HepG2 (cell line): ENCODE results near the gene HIF1AN. TPM values are rescaled to one million over a fixed set of nuclear protein-coding genes. Genes with fewer than 3 reads are reported as not detected.

Experiments
- ATAC-seq: fragments of 200-7000 bp; cut with Tn5 transposase; 3 replicates; pipeline ENCODE4 v1.9.1; 2020; ENCODE audit warnings: mild to moderate bottlenecking, moderate library complexity
- BruUV-seq: library from RNA; stranded (reverse); fragments of 400-500 nt; replicated peaks from 2 replicates; lab custom pipeline; 2021; lab: Mats Ljungman, UMichigan
- CTCF ChIA-PET: fragments of 300-600 bp; formaldehyde crosslinking; extraction: SDS; loops from one replicate; lab custom pipeline; 2021; ENCODE audit warnings: low total read pairs, inconsistent platforms, low intra/inter-chr PET ratio; lab: Yijun Ruan, JAX
- POLR2A ChIA-PET: fragments of 350-600 bp; sonication (Branson Sonifier 250); formaldehyde crosslinking; loops from one replicate; lab custom pipeline; 2020; ENCODE audit warnings: antibody characterized with exemption, inconsistent platforms; lab: Yijun Ruan, JAX
- DNase-seq: peaks from one replicate; pipeline ENCODE4 v3.0.0-alpha.2; 2015; ENCODE audit warnings: low spot score
- FAIRE-seq: peaks from 3 replicates; lab custom pipeline; 2011; peaks lifted over from hg19 to GRCh38; lab: Jason Lieb, UNC
- H2AFZ ChIP-seq: one replicate; pipeline ENCODE4 v1.6.1; 2011; ENCODE audit warnings: low read length, inconsistent platforms
- H3K27ac ChIP-seq: fragments of 300-600 bp; 3 replicates; pipeline ENCODE4 v1.8.0; 2011; ENCODE audit warnings: mixed run types, mild to moderate bottlenecking, mixed read lengths, low read length, inconsistent platforms; ENCODE audit not compliant: insufficient read depth; ENCODE audit errors: extremely low read length
- H3K27me3 ChIP-seq, 2 experiments: fragments of 200-600 bp in 1 of 2; 2 replicates in 1 of 2; 3 replicates in 1 of 2; pipeline versions ENCODE4 v1.6.0 to v1.8.0; 2011; ENCODE audit warnings: low read length in 2 of 2, mild to moderate bottlenecking in 2 of 2, moderate library complexity in 2 of 2, inconsistent platforms in 1 of 2; ENCODE audit not compliant: insufficient read depth in 2 of 2, control insufficient read depth in 1 of 2
- H3K36me3 ChIP-seq, 2 experiments: fragments of 200-600 bp in 1 of 2; replicated peaks in 1 of 2; 2 replicates in 1 of 2; 3 replicates in 1 of 2; pipeline versions ENCODE4 v1.5.1 to v1.8.0; 2011; ENCODE audit warnings: low read length in 2 of 2, inconsistent platforms in 1 of 2; ENCODE audit not compliant: insufficient read depth in 2 of 2, control insufficient read depth in 1 of 2
- H3K4me1 ChIP-seq: 2 replicates; pipeline ENCODE4 v1.5.1; 2012; ENCODE audit warnings: low read length, inconsistent platforms; ENCODE audit not compliant: insufficient read depth
- H3K4me2 ChIP-seq: 2 replicates; pipeline ENCODE4 v1.6.0; 2011; ENCODE audit warnings: low read depth, low read length, inconsistent platforms
- H3K4me3 ChIP-seq, 3 experiments: fragments of 200-600 bp in 1 of 3; sonication (generic), shearing (Covaris generic) in 1 of 3; replicated peaks in 1 of 3; 2 replicates each; pipeline ENCODE4 v1.5.1; 2011 to 2016; ENCODE audit warnings: low read length in 3 of 3, inconsistent platforms in 2 of 3, low read depth in 2 of 3, mild to moderate bottlenecking in 2 of 3, control low read depth in 1 of 3, mixed read lengths in 1 of 3; ENCODE audit not compliant: insufficient read depth in 1 of 3
- H3K79me2 ChIP-seq: one replicate; pipeline ENCODE4 v1.6.1; 2011; ENCODE audit warnings: low read length, inconsistent platforms; ENCODE audit not compliant: insufficient read depth
- H3K9ac ChIP-seq: 2 replicates; pipeline ENCODE4 v1.6.0; 2011; ENCODE audit warnings: mild to moderate bottlenecking, low read depth, low read length, inconsistent platforms; ENCODE audit not compliant: insufficient read depth
- H3K9me3 ChIP-seq: 2 replicates; pipeline ENCODE4 v1.5.1; 2012; ENCODE audit warnings: mild to moderate bottlenecking, low read length
- H4K20me1 ChIP-seq: 2 replicates; pipeline ENCODE4 v1.6.0; 2011; ENCODE audit warnings: inconsistent platforms, mild to moderate bottlenecking, low read length, moderate library complexity; ENCODE audit not compliant: insufficient read depth
- KAT7 ChIP-seq: IDR thresholded peaks from 2 replicates; pipeline ENCODE4 v1.6.1; 2018; ENCODE audit warnings: borderline replicate concordance, missing compliant biosample characterization
- PHF20 ChIP-seq: sonication (generic); formaldehyde crosslinking; IDR thresholded peaks from 2 replicates; pipeline ENCODE4 v1.5.0; 2020; ENCODE audit warnings: mild to moderate bottlenecking, missing genetic modification reagents
- RFXAP ChIP-seq: sonication (generic); formaldehyde crosslinking; IDR thresholded peaks from 2 replicates; pipeline ENCODE4 v1.4.0; 2020; ENCODE audit warnings: missing genetic modification reagents, borderline replicate concordance
- SNAI1 ChIP-seq: sonication (generic); formaldehyde crosslinking; IDR thresholded peaks from 2 replicates; pipeline ENCODE4 v1.5.0; 2020; ENCODE audit warnings: mild to moderate bottlenecking, missing genetic modification reagents, borderline replicate concordance
- ZBTB1 ChIP-seq: sonication (generic); formaldehyde crosslinking; IDR thresholded peaks from 2 replicates; pipeline ENCODE4 v1.4.0; 2020; ENCODE audit warnings: missing genetic modification reagents, borderline replicate concordance
- ZKSCAN5 ChIP-seq: sonication (generic); formaldehyde crosslinking; IDR thresholded peaks from 2 replicates; pipeline ENCODE4 v1.5.1; 2020; ENCODE audit warnings: mild to moderate bottlenecking, missing genetic modification reagents
- ZNF274 ChIP-seq: sonication (generic); formaldehyde crosslinking; IDR thresholded peaks from 2 replicates; pipeline ENCODE4 v1.5.1; 2020; ENCODE audit warnings: mild to moderate bottlenecking, missing genetic modification reagents
- ZNF331 ChIP-seq: sonication (generic); formaldehyde crosslinking; IDR thresholded peaks from 2 replicates; pipeline ENCODE4 v1.4.0; 2020; ENCODE audit warnings: missing genetic modification reagents
- ZNF552 ChIP-seq: sonication (generic); formaldehyde crosslinking; IDR thresholded peaks from 2 replicates; pipeline ENCODE4 v1.9.0; 2022; ENCODE audit warnings: missing genetic modification reagents, mild to moderate bottlenecking, borderline replicate concordance
- ZNF557 ChIP-seq: sonication (generic); formaldehyde crosslinking; IDR thresholded peaks from 2 replicates; pipeline ENCODE4 v1.4.0; 2020; ENCODE audit warnings: missing genetic modification reagents
- WGBS: methylation state at CpG from one replicate; pipeline ENCODE4 v1.1.6; 2017; ENCODE audit warnings: low lambda C conversion rate; 5-methylcytosine and 5-hydroxymethylcytosine counted together
- in situ Hi-C: cut with HindIII; loops from 2 replicates; pipeline ENCODE4 v1.10.0; 2017; ENCODE audit warnings: low pct_unique_long_range_greater_than_20kb; ENCODE audit not compliant: extremely low pct_ligation_motif_present
- intact Hi-C: fragments of 100-400 bp; cut with micrococcal nuclease; formaldehyde crosslinking; loops from one replicate; pipeline ENCODE4 v1.10.0; 2022; ENCODE audit not compliant: unreplicated experiment
- polyA plus RNA-seq, 8 experiments: library from polyadenylated mRNA; depleted of rRNA in 3 of 8; stranded (reverse) in 7 of 8; unstranded in 1 of 8; fragments of >200 nt; fragmentation: Illumina TruSeq in 4 of 8; extraction: Trizol in 4 of 8; gene quantifications; 2 replicates each; pipeline versions ENCODE4 v1.2.1 to v1.2.3, GENCODE V29; 2011 to 2016; ENCODE audit warnings: low read depth in 4 of 8, missing spikeins in 1 of 8, mixed read lengths in 1 of 8; ENCODE audit not compliant: insufficient read depth in 1 of 8
- total RNA-seq, 5 experiments: library from RNA; depleted of rRNA; stranded (reverse); fragments of >200 nt; fragmentation: Illumina TruSeq; extraction: Trizol; gene quantifications; 2 replicates each; pipeline ENCODE4 v1.2.3, GENCODE V29; 2016; ENCODE audit warnings: low read depth in 1 of 5
- TF ChIP-seq, protein P1 (sequence below): sonication (generic); formaldehyde crosslinking; IDR thresholded peaks from 2 replicates; pipeline ENCODE4 v1.4.0; 2020; ENCODE audit warnings: missing genetic modification reagents
- TF ChIP-seq, protein P2 (sequence below): sonication (generic); formaldehyde crosslinking; IDR thresholded peaks from 2 replicates; pipeline ENCODE4 v1.5.0; 2020; ENCODE audit warnings: mild to moderate bottlenecking, missing genetic modification reagents
- TF ChIP-seq, protein P3 (sequence below): IDR thresholded peaks from 2 replicates; pipeline ENCODE4 v1.6.1; 2016; ENCODE audit warnings: missing compliant biosample characterization, missing genetic modification reagents, borderline replicate concordance

Gene HIF1AN
- total and polyA plus RNA-seq, 2 of the 13 experiments (the other 11 are each of a cell fraction or from before 2014, with no cell fraction given) = 8.6 to 10.7 TPM

DNA sequence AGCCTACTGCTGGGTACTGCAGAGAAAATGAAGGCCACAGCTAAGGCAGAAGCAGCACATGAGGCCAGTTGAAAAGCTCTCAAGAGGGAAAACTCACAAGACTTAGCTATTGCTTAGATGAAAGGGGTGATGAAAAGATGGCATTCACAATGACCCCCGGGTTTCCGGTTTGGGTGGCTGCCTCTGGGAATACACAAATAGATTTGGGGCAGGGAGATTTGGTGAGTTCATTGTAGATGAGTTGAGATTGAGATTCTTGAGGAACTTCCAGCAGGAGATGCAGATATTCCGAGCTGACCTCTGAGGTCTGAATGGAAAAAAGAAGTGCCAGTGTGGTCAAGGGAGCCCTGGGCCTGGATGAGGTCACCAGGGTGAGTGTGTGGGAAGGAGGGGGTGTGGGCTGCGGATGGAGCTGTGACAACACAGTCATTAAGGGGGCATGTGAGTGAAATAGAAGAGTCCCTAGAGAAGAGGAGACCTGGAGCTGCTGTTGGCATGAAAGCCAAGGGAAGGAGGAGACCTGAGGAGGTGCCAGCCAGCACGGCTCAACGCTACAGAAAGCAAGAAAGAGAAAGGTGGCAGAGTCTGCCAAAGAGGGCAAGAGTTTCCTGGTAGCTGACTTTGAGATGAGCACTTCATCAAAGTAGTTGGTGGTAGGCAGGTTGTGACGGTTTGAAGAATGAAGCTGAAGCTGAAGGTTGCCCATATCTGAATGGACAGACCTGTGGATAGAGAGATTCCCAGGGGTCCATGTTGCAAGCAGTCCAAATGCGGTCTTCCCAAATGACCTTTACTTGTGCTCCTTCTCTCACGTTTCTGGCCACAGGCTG, 43.7 kb downstream of the HIF1AN start (continued):
- TF ChIP-seq, protein P1, sequence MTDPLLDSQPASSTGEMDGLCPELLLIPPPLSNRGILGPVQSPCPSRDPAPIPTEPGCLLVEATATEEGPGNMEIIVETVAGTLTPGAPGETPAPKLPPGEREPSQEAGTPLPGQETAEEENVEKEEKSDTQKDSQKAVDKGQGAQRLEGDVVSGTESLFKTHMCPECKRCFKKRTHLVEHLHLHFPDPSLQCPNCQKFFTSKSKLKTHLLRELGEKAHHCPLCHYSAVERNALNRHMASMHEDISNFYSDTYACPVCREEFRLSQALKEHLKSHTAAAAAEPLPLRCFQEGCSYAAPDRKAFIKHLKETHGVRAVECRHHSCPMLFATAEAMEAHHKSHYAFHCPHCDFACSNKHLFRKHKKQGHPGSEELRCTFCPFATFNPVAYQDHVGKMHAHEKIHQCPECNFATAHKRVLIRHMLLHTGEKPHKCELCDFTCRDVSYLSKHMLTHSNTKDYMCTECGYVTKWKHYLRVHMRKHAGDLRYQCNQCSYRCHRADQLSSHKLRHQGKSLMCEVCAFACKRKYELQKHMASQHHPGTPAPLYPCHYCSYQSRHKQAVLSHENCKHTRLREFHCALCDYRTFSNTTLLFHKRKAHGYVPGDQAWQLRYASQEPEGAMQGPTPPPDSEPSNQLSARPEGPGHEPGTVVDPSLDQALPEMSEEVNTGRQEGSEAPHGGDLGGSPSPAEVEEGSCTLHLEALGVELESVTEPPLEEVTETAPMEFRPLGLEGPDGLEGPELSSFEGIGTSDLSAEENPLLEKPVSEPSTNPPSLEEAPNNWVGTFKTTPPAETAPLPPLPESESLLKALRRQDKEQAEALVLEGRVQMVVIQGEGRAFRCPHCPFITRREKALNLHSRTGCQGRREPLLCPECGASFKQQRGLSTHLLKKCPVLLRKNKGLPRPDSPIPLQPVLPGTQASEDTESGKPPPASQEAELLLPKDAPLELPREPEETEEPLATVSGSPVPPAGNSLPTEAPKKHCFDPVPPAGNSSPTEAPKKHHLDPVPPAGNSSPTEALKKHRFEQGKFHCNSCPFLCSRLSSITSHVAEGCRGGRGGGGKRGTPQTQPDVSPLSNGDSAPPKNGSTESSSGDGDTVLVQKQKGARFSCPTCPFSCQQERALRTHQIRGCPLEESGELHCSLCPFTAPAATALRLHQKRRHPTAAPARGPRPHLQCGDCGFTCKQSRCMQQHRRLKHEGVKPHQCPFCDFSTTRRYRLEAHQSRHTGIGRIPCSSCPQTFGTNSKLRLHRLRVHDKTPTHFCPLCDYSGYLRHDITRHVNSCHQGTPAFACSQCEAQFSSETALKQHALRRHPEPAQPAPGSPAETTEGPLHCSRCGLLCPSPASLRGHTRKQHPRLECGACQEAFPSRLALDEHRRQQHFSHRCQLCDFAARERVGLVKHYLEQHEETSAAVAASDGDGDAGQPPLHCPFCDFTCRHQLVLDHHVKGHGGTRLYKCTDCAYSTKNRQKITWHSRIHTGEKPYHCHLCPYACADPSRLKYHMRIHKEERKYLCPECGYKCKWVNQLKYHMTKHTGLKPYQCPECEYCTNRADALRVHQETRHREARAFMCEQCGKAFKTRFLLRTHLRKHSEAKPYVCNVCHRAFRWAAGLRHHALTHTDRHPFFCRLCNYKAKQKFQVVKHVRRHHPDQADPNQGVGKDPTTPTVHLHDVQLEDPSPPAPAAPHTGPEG (CRISPR knock-in tag) = no peak

DNA sequence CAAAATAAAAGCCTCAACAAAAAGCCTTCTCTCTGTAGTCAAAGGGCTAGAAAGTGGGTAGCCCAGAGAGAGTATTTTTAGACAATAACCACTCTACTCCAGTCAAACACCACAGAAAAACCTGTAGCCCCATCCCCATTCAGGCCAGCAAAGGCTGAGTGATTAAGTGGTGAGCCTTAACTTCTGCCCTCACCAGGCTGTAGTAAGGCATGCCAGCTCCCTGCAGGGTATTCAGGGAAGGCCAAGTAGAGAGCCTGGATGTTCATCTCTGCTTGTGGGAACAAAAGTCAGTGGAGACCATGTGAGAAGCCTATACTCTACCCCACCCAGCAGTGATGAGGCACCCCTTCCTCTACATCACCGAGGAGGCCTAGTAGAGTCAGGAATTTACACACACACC, 51.2 kb downstream of the HIF1AN start:
- WGBS = no CpG with 5 or more reads among the region's 1 CpG
- Histone ChIP-seq H3K9me3 (no peaks in the 10 kb centered on the region), H3K4me2 (no peak overlapping the region), H2AFZ (no peak overlapping the region), H3K27ac (no peak overlapping the region), H3K79me2 (no peaks in the 10 kb centered on the region), H4K20me1 (no peaks in the 10 kb centered on the region), H3K9ac (no peak overlapping the region), H3K27me3 (no peaks in the 10 kb centered on the region), H3K4me3 (no peak overlapping the region), H3K36me3 (no peaks in the 10 kb centered on the region), H3K4me1 (no peaks in the 10 kb centered on the region)
- FAIRE-seq (no peak), DNase-seq (no peak), ATAC-seq (no peak)
- intact Hi-C loops = no loop called here
- CTCF ChIA-PET = no interaction called here
- in situ Hi-C loops = no loop called here
- BruUV-seq = no TSS peak
- POLR2A ChIA-PET = no interaction called here
- TF ChIP-seq, protein P2, sequence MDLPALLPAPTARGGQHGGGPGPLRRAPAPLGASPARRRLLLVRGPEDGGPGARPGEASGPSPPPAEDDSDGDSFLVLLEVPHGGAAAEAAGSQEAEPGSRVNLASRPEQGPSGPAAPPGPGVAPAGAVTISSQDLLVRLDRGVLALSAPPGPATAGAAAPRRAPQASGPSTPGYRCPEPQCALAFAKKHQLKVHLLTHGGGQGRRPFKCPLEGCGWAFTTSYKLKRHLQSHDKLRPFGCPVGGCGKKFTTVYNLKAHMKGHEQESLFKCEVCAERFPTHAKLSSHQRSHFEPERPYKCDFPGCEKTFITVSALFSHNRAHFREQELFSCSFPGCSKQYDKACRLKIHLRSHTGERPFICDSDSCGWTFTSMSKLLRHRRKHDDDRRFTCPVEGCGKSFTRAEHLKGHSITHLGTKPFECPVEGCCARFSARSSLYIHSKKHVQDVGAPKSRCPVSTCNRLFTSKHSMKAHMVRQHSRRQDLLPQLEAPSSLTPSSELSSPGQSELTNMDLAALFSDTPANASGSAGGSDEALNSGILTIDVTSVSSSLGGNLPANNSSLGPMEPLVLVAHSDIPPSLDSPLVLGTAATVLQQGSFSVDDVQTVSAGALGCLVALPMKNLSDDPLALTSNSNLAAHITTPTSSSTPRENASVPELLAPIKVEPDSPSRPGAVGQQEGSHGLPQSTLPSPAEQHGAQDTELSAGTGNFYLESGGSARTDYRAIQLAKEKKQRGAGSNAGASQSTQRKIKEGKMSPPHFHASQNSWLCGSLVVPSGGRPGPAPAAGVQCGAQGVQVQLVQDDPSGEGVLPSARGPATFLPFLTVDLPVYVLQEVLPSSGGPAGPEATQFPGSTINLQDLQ (CRISPR knock-in tag) = no peak
- TF ChIP-seq ZKSCAN5 (CRISPR knock-in tag) = no peak
- TF ChIP-seq ZNF552 (CRISPR knock-in tag) = no peak
- no peak for TF ChIP-seq ZNF331 (CRISPR knock-in tag)
- TF ChIP-seq, protein P3, sequence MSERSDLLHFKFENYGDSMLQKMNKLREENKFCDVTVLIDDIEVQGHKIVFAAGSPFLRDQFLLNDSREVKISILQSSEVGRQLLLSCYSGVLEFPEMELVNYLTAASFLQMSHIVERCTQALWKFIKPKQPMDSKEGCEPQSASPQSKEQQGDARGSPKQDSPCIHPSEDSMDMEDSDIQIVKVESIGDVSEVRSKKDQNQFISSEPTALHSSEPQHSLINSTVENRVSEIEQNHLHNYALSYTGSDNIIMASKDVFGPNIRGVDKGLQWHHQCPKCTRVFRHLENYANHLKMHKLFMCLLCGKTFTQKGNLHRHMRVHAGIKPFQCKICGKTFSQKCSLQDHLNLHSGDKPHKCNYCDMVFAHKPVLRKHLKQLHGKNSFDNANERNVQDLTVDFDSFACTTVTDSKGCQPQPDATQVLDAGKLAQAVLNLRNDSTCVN = no peak
- no peak for TF ChIP-seq RFXAP (CRISPR knock-in tag)
- TF ChIP-seq ZNF557 (CRISPR knock-in tag) = no peak
- TF ChIP-seq SNAI1 (CRISPR knock-in tag) = no peak
- no peak for TF ChIP-seq PHF20 (CRISPR knock-in tag)
- no peak for TF ChIP-seq KAT7 (CRISPR knock-in tag)
- TF ChIP-seq ZBTB1 = no peak
- TF ChIP-seq ZNF274 (CRISPR knock-in tag) = no peak
